Naive thymus-derived CD4-positive, alpha-beta T cell (primary cell): ENCODE data around the gene TMEM169. TPM values are rescaled to one million over a fixed set of nuclear protein-coding genes. Genes with fewer than 3 reads are reported as not detected.

ENCODE experiments used
- ATAC-seq: fragments of 150-1000 bp; cut with Tn5 transposase; 2 replicates; pipeline ENCODE4 v1.10.0; 2021; ENCODE audit warnings: mild to moderate bottlenecking, moderate library complexity
- CTCF ChIA-PET: fragments of 350-600 bp; sonication (Branson Sonifier 250); formaldehyde crosslinking; loops from one replicate; lab custom pipeline; 2021; ENCODE audit warnings: antibody characterized with exemption; lab: Charles Lee
- POLR2A ChIA-PET: fragments of 350-600 bp; sonication (Branson Sonifier 250); formaldehyde crosslinking; loops from one replicate; lab custom pipeline; 2021; ENCODE audit warnings: antibody characterized with exemption, inconsistent platforms; lab: Charles Lee
- DNase-seq, 9 donors: peaks; one replicate each; pipeline versions ENCODE4 v3.0.0 to v3.0.0-alpha.2; 2020 to 2022; ENCODE audit warnings: mixed read lengths in 1 of 9
- H3K27ac ChIP-seq: one replicate; pipeline ENCODE4 v1.7.0; 2013; ENCODE audit warnings: mild to moderate bottlenecking, low read depth, low read length, moderate library complexity
- H3K27me3 ChIP-seq, 2 donors: one replicate each; pipeline ENCODE4 v1.7.0; 2013; ENCODE audit warnings: low read length in 2 of 2, mild to moderate bottlenecking in 2 of 2, moderate library complexity in 2 of 2; ENCODE audit not compliant: control insufficient read depth in 2 of 2, insufficient read depth in 2 of 2
- H3K36me3 ChIP-seq, 3 experiments: 1 replicate in 2 of 3; 2 replicates in 1 of 3; pipeline ENCODE4 v1.7.0; 2013; ENCODE audit warnings: low read length in 3 of 3, mild to moderate bottlenecking in 3 of 3, moderate library complexity in 1 of 3; ENCODE audit not compliant: insufficient read depth in 3 of 3, control insufficient read depth in 2 of 3
- H3K4me1 ChIP-seq, 2 donors: one replicate each; pipeline ENCODE4 v1.7.0; 2013; ENCODE audit warnings: low read length in 2 of 2, mild to moderate bottlenecking in 2 of 2, moderate library complexity in 1 of 2; ENCODE audit not compliant: control insufficient read depth in 2 of 2, insufficient read depth in 2 of 2
- H3K4me3 ChIP-seq: 2 replicates; pipeline ENCODE4 v1.7.0; 2013; ENCODE audit warnings: mild to moderate bottlenecking, low read length
- H3K9me3 ChIP-seq, 3 experiments: 1 replicate in 2 of 3; 2 replicates in 1 of 3; pipeline ENCODE4 v1.7.0; 2013; ENCODE audit warnings: low read length in 3 of 3; ENCODE audit not compliant: control insufficient read depth in 2 of 3
- H3K27ac Mint-ChIP-seq, 9 donors: one replicate each; pipeline ENCODE4 v1.8.0; 2020 to 2022; ENCODE audit warnings: mixed read lengths in 9 of 9, mild to moderate bottlenecking in 8 of 9, moderate library complexity in 5 of 9, inconsistent platforms in 2 of 9
- H3K27me3 Mint-ChIP-seq, 5 donors: one replicate each; pipeline ENCODE4 v1.8.0; 2021 to 2022; ENCODE audit warnings: mixed read lengths in 5 of 5, mild to moderate bottlenecking in 1 of 5
- H3K36me3 Mint-ChIP-seq, 5 donors: one replicate each; pipeline ENCODE4 v1.8.0; 2020 to 2022; ENCODE audit warnings: mixed read lengths in 5 of 5, mild to moderate bottlenecking in 3 of 5, inconsistent platforms in 1 of 5
- H3K4me1 Mint-ChIP-seq, 7 donors: one replicate each; pipeline ENCODE4 v1.8.0; 2020 to 2022; ENCODE audit warnings: mixed read lengths in 7 of 7, mild to moderate bottlenecking in 3 of 7, inconsistent platforms in 1 of 7
- H3K4me3 Mint-ChIP-seq, 10 donors: one replicate each; pipeline ENCODE4 v1.8.0; 2020 to 2022; ENCODE audit warnings: mild to moderate bottlenecking in 10 of 10, mixed read lengths in 10 of 10, moderate library complexity in 6 of 10, inconsistent platforms in 2 of 10
- H3K9me3 Mint-ChIP-seq, 11 donors: one replicate each; pipeline ENCODE4 v1.8.0; 2020 to 2022; ENCODE audit warnings: mixed read lengths in 11 of 11, mild to moderate bottlenecking in 4 of 11, inconsistent platforms in 1 of 11, moderate library complexity in 1 of 11
- intact Hi-C, 2 donors: fragments of 100-400 bp; cut with micrococcal nuclease; formaldehyde crosslinking; loops; one replicate each; pipeline ENCODE4 v1.15.1; 2023
- polyA plus RNA-seq, 2 donors: library from polyadenylated mRNA; unstranded; fragments of 300-500 nt; fragmentation: Illumina TruSeq; gene quantifications; one replicate each; pipeline ENCODE4 v1.2.3, GENCODE V29; 2021
- total RNA-seq, 6 experiments: library from RNA in 5 of 6; stranded (reverse) in 5 of 6; gene quantifications; 1 replicate in 5 of 6; 2 replicates in 1 of 6; pipeline ENCODE4 v1.2.3 and lab custom pipeline; 2021 to 2026

Gene TMEM169
- total and polyA plus RNA-seq, 7 experiments from 2014 or later = 2.0 to 5.1 (median 3.7) TPM

DNA sequence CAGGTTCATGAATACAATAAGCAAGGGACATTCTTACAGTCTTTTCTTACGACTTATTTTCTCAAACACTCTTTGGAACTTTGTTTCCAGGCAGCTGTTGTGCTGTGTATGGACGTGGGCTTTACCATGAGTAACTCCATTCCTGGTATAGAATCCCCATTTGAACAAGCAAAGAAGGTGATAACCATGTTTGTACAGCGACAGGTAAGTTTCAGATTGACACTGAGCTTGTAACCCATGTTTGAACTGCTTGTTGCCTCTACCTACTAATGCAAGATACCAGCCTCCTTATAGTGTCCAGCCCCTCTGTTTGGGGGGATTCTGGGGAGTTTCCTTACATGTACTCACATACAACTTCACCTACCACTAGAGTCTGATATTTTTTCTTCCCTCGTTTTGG is 31.2 kb downstream of the TMEM169 start:
- Mint-ChIP-seq H3K4me1 (peaks cover 47 to 94% (median 81%) of the 10 kb centered on the region in 7 donors), H3K4me3 (peak overlapping the region in 4 of 10 donors; percentile 12 to 36 (median 21)), H3K9me3 (peaks cover 0 to 11% (median 0%) of the 10 kb centered on the region in 11 donors), H3K27me3 (peaks cover 0 to 6% (median 0%) of the 10 kb centered on the region in 5 donors), H3K27ac (peak overlapping the region in 8 of 9 donors; percentile 1 to 100 (median 82)), H3K36me3 (peaks cover 9 to 68% (median 41%) of the 10 kb centered on the region in 5 donors)
- Histone ChIP-seq H3K36me3 (peaks cover 19 to 57% (median 25%) of the 10 kb centered on the region in 3 experiments), H3K4me3 (no peak overlapping the region), H3K27me3 (no peaks in the 10 kb centered on the region), H3K9me3 (no peaks in the 10 kb centered on the region), H3K4me1 (peaks cover 39 to 48% of the 10 kb centered on the region in 2 donors), H3K27ac (peak overlapping the region; percentile 35)
- ChIA-PET POLR2A (interaction anchor here (0.9 to 8.9 kb wide), 2 partner anchors 30 to 55 kb away, joined by 3 to 166 read pairs; partner anchors contain the start of genes PECR and TMEM169), CTCF (interaction anchor here (1.2 to 2.0 kb wide), 3 partner anchors 46 to 79 kb away, joined by 3 to 7 read pairs (median 4); no protein-coding TSS in a partner anchor)
- DNase-seq = no peak
- intact Hi-C loops = loop anchor here in 1 of 2 donors (5.0 kb wide), 1 partner anchor 801 kb away; the partner anchor contains the start of gene ATIC
- no peak for ATAC-seq

DNA sequence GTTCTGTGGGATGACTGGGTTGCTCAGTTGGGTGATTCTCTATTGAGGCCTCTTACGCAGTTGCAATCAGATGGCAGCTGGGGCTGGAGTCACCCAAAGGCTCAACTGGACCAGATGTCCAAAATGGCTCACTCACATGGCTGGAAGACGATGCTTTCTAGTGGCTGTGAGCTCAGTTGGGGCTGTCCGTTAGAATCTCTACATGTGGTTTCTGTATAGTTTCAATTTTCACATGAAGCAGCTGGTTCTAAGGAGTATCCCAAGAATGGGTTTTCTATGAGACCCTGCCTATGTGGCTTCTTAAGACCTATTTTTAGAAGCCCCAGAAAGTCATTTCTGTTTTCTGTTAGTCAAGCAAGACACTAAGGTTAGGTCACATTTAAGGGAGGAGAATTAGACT is 31.9 kb downstream of the TMEM169 start:
- H3K4me3 Mint-ChIP-seq = peak overlapping the region in 4 of 10 donors; percentile 12 to 36 (median 20)
- H3K4me1 Mint-ChIP-seq = peaks cover 48 to 97% (median 87%) of the 10 kb centered on the region in 7 donors
- H3K9me3 Mint-ChIP-seq = peaks cover 0 to 11% (median 0%) of the 10 kb centered on the region in 11 donors
- H3K27ac Mint-ChIP-seq = peak overlapping the region; percentile 1 to 100 (median 96)
- Histone ChIP-seq H3K27me3 (no peaks in the 10 kb centered on the region), H3K9me3 (no peaks in the 10 kb centered on the region), H3K4me1 (peaks cover 39 to 45% of the 10 kb centered on the region in 2 donors), H3K27ac (peak overlapping the region; percentile 62), H3K36me3 (peaks cover 21 to 63% (median 25%) of the 10 kb centered on the region in 3 experiments), H3K4me3 (no peak overlapping the region)
- POLR2A ChIA-PET = interaction anchor here (0.6 to 8.9 kb wide), 4 partner anchors 12 to 55 kb away, joined by 3 to 166 read pairs (median 4); partner anchors contain the start of genes PECR and TMEM169
- no peak for ATAC-seq
- peaks cover 0 to 6% (median 0%) of the 10 kb centered on the region in 5 donors for H3K27me3 Mint-ChIP-seq
- intact Hi-C loops = loop anchor here in 1 of 2 donors (5.0 kb wide), 1 partner anchor 801 kb away; the partner anchor contains the start of gene ATIC
- H3K36me3 Mint-ChIP-seq = peaks cover 12 to 68% (median 46%) of the 10 kb centered on the region in 5 donors
- CTCF ChIA-PET = interaction anchor here (0.6 to 2.0 kb wide), 7 partner anchors 11 to 79 kb away, joined by 3 to 7 read pairs (median 4); no protein-coding TSS in a partner anchor
- no peak for DNase-seq

DNA sequence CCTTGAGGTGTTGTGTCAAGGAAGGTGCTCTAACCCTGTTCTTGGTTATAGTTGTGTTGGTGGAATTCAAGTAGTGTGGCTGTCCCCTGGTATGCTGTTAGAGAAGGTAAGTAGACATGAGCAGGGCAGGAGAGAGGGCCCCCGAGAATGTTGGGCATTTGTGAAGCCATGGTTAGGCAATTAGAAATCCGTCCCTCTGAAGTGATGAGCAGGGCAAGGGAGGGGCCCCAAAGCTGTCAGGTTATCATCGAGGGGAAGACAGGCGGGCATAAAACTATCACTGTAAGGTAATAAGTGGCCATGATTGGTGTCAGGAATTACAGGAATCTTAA is 32.6 kb downstream of the TMEM169 start:
- no peaks in the 10 kb centered on the region for H3K9me3 ChIP-seq
- intact Hi-C loops = loop anchor here (1.0 to 5.0 kb wide), 7 partner anchors 30 to 1306 kb away; partner anchors contain the start of genes SMARCAL1 (in 2 of the 2), ATIC (in 1 of the 2) and BARD1 (in 1 of the 2)
- ChIA-PET POLR2A (interaction anchor here (1.1 to 8.9 kb wide), 3 partner anchors 25 to 57 kb away, joined by 4 to 166 read pairs (median 4); partner anchors contain the start of genes PECR and TMEM169), CTCF (interaction anchor here (0.8 to 1.7 kb wide), 5 partner anchors 21 to 98 kb away, joined by 3 to 6 read pairs (median 4); no protein-coding TSS in a partner anchor)
- peak overlapping the region; percentile 89 to 99 (median 97) for H3K27ac Mint-ChIP-seq
- H3K4me3 ChIP-seq = no peak overlapping the region
- H3K9me3 Mint-ChIP-seq = peaks cover 0 to 5% (median 0%) of the 10 kb centered on the region in 11 donors
- H3K36me3 Mint-ChIP-seq = peaks cover 14 to 67% (median 50%) of the 10 kb centered on the region in 5 donors
- peaks cover 48 to 97% (median 91%) of the 10 kb centered on the region in 7 donors for H3K4me1 Mint-ChIP-seq
- peaks cover 0 to 2% (median 0%) of the 10 kb centered on the region in 5 donors for H3K27me3 Mint-ChIP-seq
- H3K4me1 ChIP-seq = peaks cover 39 to 52% of the 10 kb centered on the region in 2 donors
- H3K36me3 ChIP-seq = peaks cover 21 to 69% (median 31%) of the 10 kb centered on the region in 3 experiments
- ATAC-seq = no peak
- no peak for DNase-seq
- peak overlapping the region; percentile 62 for H3K27ac ChIP-seq
- no peaks in the 10 kb centered on the region for H3K27me3 ChIP-seq
- peak overlapping the region; percentile 88 to 99 (median 94) for H3K4me3 Mint-ChIP-seq

DNA sequence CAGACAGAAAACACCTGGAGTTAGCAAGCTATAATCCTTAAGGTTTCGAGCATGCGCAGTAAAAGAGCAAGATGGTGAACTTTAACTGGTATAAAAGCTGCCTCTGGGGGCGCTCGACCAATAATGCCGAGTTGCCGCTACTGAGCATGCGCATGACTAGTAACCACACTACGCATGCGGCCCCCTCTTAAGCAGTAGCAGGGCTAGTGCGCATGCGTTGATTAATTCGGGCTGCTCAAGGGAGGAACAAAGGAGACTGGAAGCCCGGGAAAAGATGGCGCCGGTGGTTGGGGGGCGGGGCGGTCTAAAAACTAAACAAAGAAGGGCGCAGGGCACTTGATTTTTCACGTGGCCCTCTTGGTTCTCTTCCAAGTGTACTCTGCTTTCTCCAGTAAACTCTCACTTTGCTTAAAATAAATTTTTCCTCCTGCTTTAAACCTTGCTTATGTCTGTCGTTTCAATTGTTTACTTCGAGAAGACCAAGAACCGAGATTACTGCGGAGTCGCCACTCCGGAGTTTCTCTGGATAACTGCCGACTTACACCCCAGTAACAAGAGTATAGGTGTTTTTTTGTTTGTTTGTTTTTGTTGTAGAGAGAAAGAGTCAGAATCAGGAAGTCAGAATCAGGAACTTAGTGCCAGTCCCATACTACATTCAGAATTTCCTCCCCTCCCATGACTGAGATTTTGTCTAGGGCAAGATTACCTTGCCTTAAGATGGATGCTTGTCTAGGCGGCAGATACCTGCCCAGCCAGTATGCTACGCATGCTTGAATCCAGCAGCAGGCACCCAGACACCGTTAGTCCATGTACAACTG is 33.2 kb downstream of the TMEM169 start:
- Histone ChIP-seq H3K27me3 (no peaks in the 10 kb centered on the region), H3K27ac (peak overlapping the region; percentile 77), H3K4me1 (peaks cover 35 to 58% of the 10 kb centered on the region in 2 donors), H3K9me3 (no peaks in the 10 kb centered on the region), H3K4me3 (peak overlapping the region; percentile 65), H3K36me3 (peaks cover 21 to 71% (median 37%) of the 10 kb centered on the region in 3 experiments)
- peaks cover 14 to 69% (median 52%) of the 10 kb centered on the region in 5 donors for H3K36me3 Mint-ChIP-seq
- peaks cover 51 to 100% (median 96%) of the 10 kb centered on the region in 7 donors for H3K4me1 Mint-ChIP-seq
- ChIA-PET POLR2A (interaction anchor here (1.1 to 8.9 kb wide), 3 partner anchors 26 to 57 kb away, joined by 4 to 166 read pairs (median 4); partner anchors contain the start of genes PECR and TMEM169), CTCF (interaction anchor here (0.8 to 1.7 kb wide), 5 partner anchors 22 to 99 kb away, joined by 3 to 6 read pairs (median 4); no protein-coding TSS in a partner anchor)
- ATAC-seq (peak; percentile 94), DNase-seq (peak; percentile 91 to 98 (median 96))
- peak overlapping the region; percentile 89 to 99 (median 97) for H3K27ac Mint-ChIP-seq
- intact Hi-C loops = loop anchor here (1.0 to 5.0 kb wide), 7 partner anchors 31 to 1306 kb away; partner anchors contain the start of genes SMARCAL1 (in 2 of the 2), ATIC (in 1 of the 2) and BARD1 (in 1 of the 2)
- peak overlapping the region; percentile 88 to 99 (median 94) for H3K4me3 Mint-ChIP-seq
- H3K9me3 Mint-ChIP-seq = peaks cover 0 to 5% (median 0%) of the 10 kb centered on the region in 11 donors
- peaks cover 0 to 2% (median 0%) of the 10 kb centered on the region in 5 donors for H3K27me3 Mint-ChIP-seq

DNA sequence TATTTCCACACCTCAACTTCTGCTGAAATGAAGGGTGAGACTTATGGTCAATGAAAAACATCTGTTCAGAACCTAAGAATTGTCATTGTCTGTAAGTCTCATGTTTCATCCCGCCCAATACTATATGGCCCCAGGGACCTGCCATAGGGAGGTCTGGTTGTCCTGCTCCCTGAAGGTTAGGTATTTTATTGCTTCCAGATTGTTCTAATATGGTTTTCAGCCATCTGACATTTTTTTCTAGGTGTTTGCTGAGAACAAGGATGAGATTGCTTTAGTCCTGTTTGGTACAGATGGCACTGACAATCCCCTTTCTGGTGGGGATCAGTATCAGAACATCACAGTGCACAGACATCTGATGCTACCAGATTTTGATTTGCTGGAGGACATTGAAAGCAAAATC is 34.7 kb downstream of the TMEM169 start:
- Histone ChIP-seq H3K4me3 (no peak overlapping the region), H3K36me3 (peaks cover 29 to 71% (median 41%) of the 10 kb centered on the region in 3 experiments), H3K27ac (no peak overlapping the region), H3K9me3 (no peaks in the 10 kb centered on the region), H3K27me3 (no peaks in the 10 kb centered on the region), H3K4me1 (peaks cover 20 to 55% of the 10 kb centered on the region in 2 donors)
- Mint-ChIP-seq H3K4me1 (peaks cover 57 to 100% (median 95%) of the 10 kb centered on the region in 7 donors), H3K4me3 (peak overlapping the region in 8 of 10 donors; percentile 41 to 99 (median 66)), H3K27ac (peak overlapping the region in 7 of 9 donors; percentile 34 to 89 (median 56)), H3K27me3 (peaks cover 0 to 2% (median 0%) of the 10 kb centered on the region in 5 donors), H3K36me3 (peaks cover 15 to 64% (median 57%) of the 10 kb centered on the region in 5 donors), H3K9me3 (peaks cover 0 to 5% (median 0%) of the 10 kb centered on the region in 11 donors)
- POLR2A ChIA-PET = no interaction called here
- ATAC-seq = no peak
- DNase-seq = no peak
- intact Hi-C loops = no loop called here
- CTCF ChIA-PET = no interaction called here
